DOHH2 (cell line): ENCODE data around the gene MACROD2.

Source experiments
- EZH2phosphoT487 ChIP-seq: fragments of 200-600 bp; sonication (generic); IDR thresholded peaks from 2 replicates; pipeline ENCODE4 v1.6.1; 2017; ENCODE audit warnings: borderline replicate concordance, mild to moderate bottlenecking, antibody characterized with exemption, low read length, moderate library complexity, mixed read lengths
- TF ChIP-seq, protein P1 (sequence below): fragments of 200-600 bp; sonication (generic); IDR thresholded peaks from one replicate; pipeline ENCODE4 v1.5.1; 2014; ENCODE audit warnings: antibody characterized with exemption, mild to moderate bottlenecking, low read depth, low read length; ENCODE audit not compliant: poor library complexity, severe bottlenecking

DNA sequence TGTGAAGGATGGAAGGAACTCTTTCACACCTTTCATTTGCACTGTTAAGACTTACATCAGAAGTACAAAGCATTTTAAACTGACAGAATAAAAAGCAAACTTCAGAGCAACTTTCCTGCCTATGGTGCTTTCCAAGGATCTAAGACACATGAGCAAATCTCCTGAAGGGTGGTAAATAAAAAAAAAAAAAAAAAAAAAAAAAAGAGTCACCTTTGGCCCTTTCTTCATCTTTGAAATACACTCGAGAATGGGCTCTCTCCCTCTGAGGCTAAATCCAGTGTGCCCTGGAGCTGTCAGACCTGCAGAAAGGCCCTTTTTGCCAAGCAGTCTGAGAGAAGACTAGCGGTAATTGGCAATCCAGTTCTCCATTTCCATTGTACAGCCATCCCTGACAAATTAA is 1455.9 kb downstream of the MACROD2 start:
- TF ChIP-seq, protein P1, sequence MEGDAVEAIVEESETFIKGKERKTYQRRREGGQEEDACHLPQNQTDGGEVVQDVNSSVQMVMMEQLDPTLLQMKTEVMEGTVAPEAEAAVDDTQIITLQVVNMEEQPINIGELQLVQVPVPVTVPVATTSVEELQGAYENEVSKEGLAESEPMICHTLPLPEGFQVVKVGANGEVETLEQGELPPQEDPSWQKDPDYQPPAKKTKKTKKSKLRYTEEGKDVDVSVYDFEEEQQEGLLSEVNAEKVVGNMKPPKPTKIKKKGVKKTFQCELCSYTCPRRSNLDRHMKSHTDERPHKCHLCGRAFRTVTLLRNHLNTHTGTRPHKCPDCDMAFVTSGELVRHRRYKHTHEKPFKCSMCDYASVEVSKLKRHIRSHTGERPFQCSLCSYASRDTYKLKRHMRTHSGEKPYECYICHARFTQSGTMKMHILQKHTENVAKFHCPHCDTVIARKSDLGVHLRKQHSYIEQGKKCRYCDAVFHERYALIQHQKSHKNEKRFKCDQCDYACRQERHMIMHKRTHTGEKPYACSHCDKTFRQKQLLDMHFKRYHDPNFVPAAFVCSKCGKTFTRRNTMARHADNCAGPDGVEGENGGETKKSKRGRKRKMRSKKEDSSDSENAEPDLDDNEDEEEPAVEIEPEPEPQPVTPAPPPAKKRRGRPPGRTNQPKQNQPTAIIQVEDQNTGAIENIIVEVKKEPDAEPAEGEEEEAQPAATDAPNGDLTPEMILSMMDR = no peak
- no peak for TF ChIP-seq EZH2phosphoT487
